Measurements from ENCODE around the gene MAFG.
"Not testable (repeated sequence)": the region's sequence is repeated elsewhere in the genome, so short reads cannot be mapped to it uniquely, and the experiment has no call there.

Gene MAFG

GRCh38 chr17:81958633-81959342, 31.3 kb upstream of the MAFG start:
- in situ Hi-C loops (cut with HindIII; ENCODE audit: low sequenced_read_pairs): no loop called here

- in situ Hi-C loops (cut with HindIII; ENCODE audit: low sequenced_read_pairs): no loop called here
Observed at GRCh38 chr17:81957691-81958432, 30.3 kb upstream of the MAFG start.

- in situ Hi-C loops (cut with HindIII; ENCODE audit: low sequenced_read_pairs): no loop called here
Observed at GRCh38 chr17:81956607-81957589, 29.4 kb upstream of the MAFG start.

GRCh38 chr17:81955756-81956544, 28.4 kb upstream of the MAFG start:
- in situ Hi-C loops (cut with HindIII; ENCODE audit: low sequenced_read_pairs): no loop called here

GRCh38 chr17:81955058-81955681, 27.6 kb upstream of the MAFG start:
- in situ Hi-C loops (cut with HindIII; ENCODE audit: low sequenced_read_pairs): no loop called here

- in situ Hi-C loops (cut with HindIII; ENCODE audit: low sequenced_read_pairs): no loop called here
Observed at GRCh38 chr17:81954131-81955057, 26.9 kb upstream of the MAFG start.

GRCh38 chr17:81953443-81953842, 25.9 kb upstream of the MAFG start:
- in situ Hi-C loops (cut with HindIII; ENCODE audit: low sequenced_read_pairs): not testable (repeated sequence)

- in situ Hi-C loops (cut with HindIII; ENCODE audit: low sequenced_read_pairs): no loop called here
Observed at GRCh38 chr17:81952792-81953228, 25.3 kb upstream of the MAFG start.

- in situ Hi-C loops (cut with HindIII; ENCODE audit: low sequenced_read_pairs): no loop called here
Observed at GRCh38 chr17:81951785-81952684, 24.5 kb upstream of the MAFG start.

- in situ Hi-C loops (cut with HindIII; ENCODE audit: low sequenced_read_pairs): no loop called here
Observed at GRCh38 chr17:81950501-81950900, 23.0 kb upstream of the MAFG start.

- in situ Hi-C loops (cut with HindIII; ENCODE audit: low sequenced_read_pairs): no loop called here
Observed at GRCh38 chr17:81948635-81949378, 21.3 kb upstream of the MAFG start.

- in situ Hi-C loops (cut with HindIII; ENCODE audit: low sequenced_read_pairs): no loop called here
Observed at GRCh38 chr17:81947189-81947588, 19.7 kb upstream of the MAFG start, which contains the start of gene MYADML2. Gene MYADML2 (minus strand): TSS chr17:81947233. CDS start chr17:81941741, 5,492 bp downstream.

- in situ Hi-C loops (cut with HindIII; ENCODE audit: low sequenced_read_pairs): no loop called here
Observed at GRCh38 chr17:81944858-81945257, 17.3 kb upstream of the MAFG start.

GRCh38 chr17:81942167-81942553, 14.6 kb upstream of the MAFG start:
- in situ Hi-C loops (cut with HindIII; ENCODE audit: low sequenced_read_pairs): no loop called here

- in situ Hi-C loops (cut with HindIII; ENCODE audit: low sequenced_read_pairs): no loop called here
Observed at GRCh38 chr17:81941484-81942166, 14.1 kb upstream of the MAFG start.

All from DLD1 (cell line).